IMR-90 (cell line): ENCODE results near the gene ANO8. TPM values are rescaled to one million over a fixed set of nuclear protein-coding genes. Genes with fewer than 3 reads are reported as not detected.

Experiments
- ATAC-seq: fragments of 200-7000 bp; cut with Tn5 transposase; 2 replicates; pipeline ENCODE4 v1.9.1; 2020; ENCODE audit warnings: low read depth, mild to moderate bottlenecking, moderate library complexity
- BruUV-seq: library from RNA; stranded (reverse); fragments of 400-500 nt; replicated peaks from 2 replicates; lab custom pipeline; 2021; lab: Mats Ljungman, UMichigan
- CTCF ChIA-PET: fragments of 300-600 bp; formaldehyde crosslinking; extraction: SDS; loops from one replicate; lab custom pipeline; 2021; ENCODE audit warnings: antibody characterized with exemption; lab: Yijun Ruan, JAX
- POLR2A ChIA-PET: fragments of 300-600 bp; sonication (Branson Sonifier 250); formaldehyde crosslinking; loops from one replicate; lab custom pipeline; 2022; ENCODE audit warnings: antibody characterized with exemption; ENCODE audit not compliant: unreplicated experiment; lab: Charles Lee
- DNase-seq: peaks from one replicate; pipeline ENCODE4 v3.0.0; 2013
- H2AFZ ChIP-seq: replicated peaks from 2 replicates; pipeline ENCODE3; 2013; ENCODE audit warnings: low read length, mild to moderate bottlenecking; ENCODE audit not compliant: poor library complexity
- H2AK5ac ChIP-seq: 2 replicates; pipeline ENCODE4 v1.6.1; 2013; ENCODE audit warnings: low read depth, low read length, inconsistent platforms
- H2AK9ac ChIP-seq: replicated peaks from 2 replicates; pipeline ENCODE3; 2013; ENCODE audit warnings: mild to moderate bottlenecking, low read depth, low read length, moderate library complexity; ENCODE audit not compliant: poor library complexity
- H2BK120ac ChIP-seq: 2 replicates; pipeline ENCODE4 v1.6.1; 2013; ENCODE audit warnings: low read depth, low read length, inconsistent platforms
- H2BK15ac ChIP-seq: 3 replicates; pipeline ENCODE4 v1.6.1; 2013; ENCODE audit warnings: low read depth, low read length, inconsistent platforms
- H2BK20ac ChIP-seq: 2 replicates; pipeline ENCODE4 v1.6.1; 2013; ENCODE audit warnings: low read depth, mild to moderate bottlenecking, inconsistent platforms, low read length, moderate library complexity
- H2BK5ac ChIP-seq: 2 replicates; pipeline ENCODE4 v1.6.1; 2013; ENCODE audit warnings: mild to moderate bottlenecking, low read depth, low read length, inconsistent platforms; ENCODE audit not compliant: poor library complexity, severe bottlenecking
- H3K14ac ChIP-seq: replicated peaks from 2 replicates; pipeline ENCODE4 v1.6.1; 2013; ENCODE audit warnings: low read depth, low read length, inconsistent platforms
- H3K18ac ChIP-seq: 2 replicates; pipeline ENCODE4 v1.6.1; 2013; ENCODE audit warnings: low read depth, low read length, control low read depth
- H3K23ac ChIP-seq: 2 replicates; pipeline ENCODE4 v1.6.1; 2013; ENCODE audit warnings: low read depth, low read length, inconsistent platforms
- H3K27ac ChIP-seq: 2 replicates; pipeline ENCODE4 v1.5.1; 2013; ENCODE audit warnings: mild to moderate bottlenecking, control low read depth, low read length; ENCODE audit not compliant: insufficient read depth
- H3K27me3 ChIP-seq: 2 replicates; pipeline ENCODE4 v1.6.1; 2013; ENCODE audit warnings: low read length; ENCODE audit not compliant: control insufficient read depth, insufficient read depth
- H3K36me3 ChIP-seq: 2 replicates; pipeline ENCODE4 v1.6.1; 2013; ENCODE audit warnings: low read length, mixed read lengths; ENCODE audit not compliant: control insufficient read depth, insufficient read depth
- H3K4ac ChIP-seq: 2 replicates; pipeline ENCODE4 v1.6.1; 2013; ENCODE audit warnings: low read depth, low read length, inconsistent platforms
- H3K4me1 ChIP-seq: 2 replicates; pipeline ENCODE4 v1.6.1; 2013; ENCODE audit warnings: low read length, mixed read lengths; ENCODE audit not compliant: control insufficient read depth, insufficient read depth
- H3K4me2 ChIP-seq: 2 replicates; pipeline ENCODE4 v1.6.1; 2013; ENCODE audit warnings: low read depth, mild to moderate bottlenecking, control low read depth, low read length, moderate library complexity
- H3K4me3 ChIP-seq: 2 replicates; pipeline ENCODE4 v1.5.1; 2013; ENCODE audit warnings: low read depth, mild to moderate bottlenecking, control low read depth, low read length, moderate library complexity; ENCODE audit not compliant: insufficient read depth
- H3K56ac ChIP-seq: 2 replicates; pipeline ENCODE4 v1.6.1; 2013; ENCODE audit warnings: low read length, inconsistent platforms; ENCODE audit not compliant: insufficient read depth; ENCODE audit errors: extremely low read depth
- H3K79me1 ChIP-seq, 2 experiments: 2 replicates each; pipeline ENCODE4 v1.6.1; 2013; ENCODE audit warnings: low read length in 2 of 2, inconsistent platforms in 1 of 2, low read depth in 1 of 2
- H3K9ac ChIP-seq: 2 replicates; pipeline ENCODE4 v1.6.1; 2013; ENCODE audit warnings: low read depth, low read length, control low read depth
- H3K9me1 ChIP-seq: 2 replicates; pipeline ENCODE4 v1.6.1; 2013; ENCODE audit warnings: low read length, inconsistent platforms; ENCODE audit not compliant: insufficient read depth
- H3K9me3 ChIP-seq: 2 replicates; pipeline ENCODE4 v1.6.1; 2013; ENCODE audit warnings: low read length; ENCODE audit not compliant: control insufficient read depth, insufficient read depth
- H4K20me1 ChIP-seq: 2 replicates; pipeline ENCODE4 v1.6.1; 2013; ENCODE audit warnings: low read length, inconsistent platforms; ENCODE audit not compliant: insufficient read depth
- H4K5ac ChIP-seq: 2 replicates; pipeline ENCODE4 v1.6.1; 2013; ENCODE audit warnings: mild to moderate bottlenecking, low read depth, low read length, control low read depth
- H4K8ac ChIP-seq, 2 experiments: 2 replicates each; pipeline ENCODE4 v1.6.1; 2013; ENCODE audit warnings: low read depth in 2 of 2, low read length in 2 of 2, control low read depth in 1 of 2, inconsistent platforms in 1 of 2
- H4K91ac ChIP-seq: 2 replicates; pipeline ENCODE4 v1.6.1; 2013; ENCODE audit warnings: low read depth, low read length, inconsistent platforms; ENCODE audit not compliant: insufficient read depth
- BHLHE40 ChIP-seq: fragments of 150-350 bp; IDR thresholded peaks from 2 replicates; pipeline ENCODE4 v1.6.1; 2016; ENCODE audit warnings: mild to moderate bottlenecking, low read depth, low read length
- CEBPB ChIP-seq: IDR thresholded peaks from 2 replicates; pipeline ENCODE4 v1.6.1; 2012; ENCODE audit warnings: low read depth, low read length, improper control_type of control experiment
- CHD1 ChIP-seq: IDR thresholded peaks from 2 replicates; pipeline ENCODE4 v1.6.1; 2012; ENCODE audit warnings: low read depth, low read length, improper control_type of control experiment
- FOS ChIP-seq: fragments of 150-350 bp; IDR thresholded peaks from 2 replicates; pipeline ENCODE4 v1.6.1; 2016; ENCODE audit warnings: low read depth, low read length
- MAZ ChIP-seq: IDR thresholded peaks from 2 replicates; pipeline ENCODE4 v1.6.1; 2012; ENCODE audit warnings: low read depth, mild to moderate bottlenecking, low read length, improper control_type of control experiment, moderate library complexity, borderline replicate concordance
- MXI1 ChIP-seq: IDR thresholded peaks from 2 replicates; pipeline ENCODE4 v1.6.1; 2012; ENCODE audit warnings: low read depth, mild to moderate bottlenecking, low read length, moderate library complexity, borderline replicate concordance
- NFE2L2 ChIP-seq: fragments of 150-350 bp; IDR thresholded peaks from 2 replicates; pipeline ENCODE4 v1.6.1; 2016; ENCODE audit warnings: low read depth, mild to moderate bottlenecking, low read length
- POLR2A ChIP-seq: IDR thresholded peaks from 2 replicates; pipeline ENCODE4 v1.6.1; 2012; ENCODE audit warnings: mild to moderate bottlenecking, low read depth, low read length
- RAD21 ChIP-seq: IDR thresholded peaks from 2 replicates; pipeline ENCODE4 v1.6.1; 2012; ENCODE audit warnings: low read length, improper control_type of control experiment
- RCOR1 ChIP-seq: IDR thresholded peaks from 2 replicates; pipeline ENCODE4 v1.6.1; 2012; ENCODE audit warnings: mild to moderate bottlenecking, low read length, improper control_type of control experiment; ENCODE audit not compliant: insufficient replicate concordance
- RFX5 ChIP-seq: IDR thresholded peaks from 2 replicates; pipeline ENCODE4 v1.8.0; 2012; ENCODE audit warnings: low read depth, mild to moderate bottlenecking, low read length, moderate library complexity
- SMC3 ChIP-seq: fragments of 150-350 bp; IDR thresholded peaks from 2 replicates; pipeline ENCODE4 v1.6.1; 2016; ENCODE audit warnings: low read depth, mild to moderate bottlenecking, antibody characterized with exemption, low read length, moderate library complexity
- WGBS, 2 experiments: methylation state at CpG; one replicate each; pipeline versions ENCODE4 v1.1.5 to v1.1.7; 2013; ENCODE audit warnings: missing lambda C conversion rate in 2 of 2; ENCODE audit not compliant: insufficient read length in 1 of 2; ENCODE audit errors: extremely low coverage in 2 of 2; 5-methylcytosine and 5-hydroxymethylcytosine counted together
- dilution Hi-C: fragments of 300-500 bp; cut with HindIII; formaldehyde crosslinking; loops from one replicate; pipeline ENCODE4 v1.14.3; 2018; ENCODE audit warnings: low sequenced_read_pairs; ENCODE audit not compliant: unreplicated experiment
- in situ Hi-C: fragments of 300-500 bp; cut with MboI; formaldehyde crosslinking; loops from 3 replicates; pipeline ENCODE4 v1.14.3; 2019; ENCODE audit warnings: low sequenced_read_pairs, inconsistent platforms, mixed read lengths
- intact Hi-C: fragments of 100-400 bp; cut with micrococcal nuclease; formaldehyde crosslinking; loops from 2 replicates; pipeline ENCODE4 v1.10.0; 2022
- polyA plus RNA-seq, 3 experiments: library from polyadenylated mRNA; depleted of rRNA; stranded (reverse); fragments of >200 nt; gene quantifications; 2 replicates each; pipeline ENCODE4 v1.2.3, GENCODE V29; 2012; ENCODE audit warnings: low replicate concordance in 1 of 3
- total RNA-seq: library from RNA; depleted of rRNA; stranded (reverse); fragments of >200 nt; gene quantifications from 2 replicates; pipeline ENCODE4 v1.2.3, GENCODE V29; 2012
- TF ChIP-seq, protein P1 (sequence below): fragments of 150-350 bp; IDR thresholded peaks from 2 replicates; pipeline ENCODE4 v1.6.1; 2016; ENCODE audit warnings: low read depth, mild to moderate bottlenecking, low read length, moderate library complexity, borderline replicate concordance
- TF ChIP-seq, protein P2 (sequence below): conservative IDR thresholded peaks from 2 replicates; pipeline ENCODE4 v1.5.1; 2012; ENCODE audit warnings: mild to moderate bottlenecking, low read depth, low read length, improper control_type of control experiment

Gene ANO8
- total and polyA plus RNA-seq, 2 of the 4 experiments (the other 2 are of a cell fraction) = 1.6 to 5.6 TPM

DNA sequence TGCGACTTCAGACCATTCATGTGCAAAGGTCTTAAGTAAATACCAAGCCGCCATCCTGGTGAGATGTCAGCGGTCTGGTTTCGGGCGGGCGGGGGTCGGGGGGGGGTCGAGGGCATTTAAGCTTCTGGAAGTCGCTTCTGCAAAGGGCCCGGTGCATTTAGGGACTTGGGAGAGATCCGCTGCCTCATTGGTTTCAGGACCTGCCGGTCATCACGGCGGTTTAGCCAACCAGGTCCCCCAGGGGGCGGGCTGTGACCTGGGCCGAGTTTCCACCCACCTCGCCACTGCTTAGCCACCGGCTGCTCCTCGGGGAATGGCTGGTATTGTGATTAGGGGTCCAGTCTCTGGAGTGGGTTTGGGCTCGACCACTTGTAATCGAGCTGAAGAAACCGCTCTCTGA is 45.2 kb downstream of the ANO8 start (continued):
- no peak for TF ChIP-seq CEBPB

- H2AFZ ChIP-seq = no peak overlapping the region
- H3K36me3 ChIP-seq = no peaks in the 10 kb centered on the region
- no peak overlapping the region for H2AK5ac ChIP-seq
- no peaks in the 10 kb centered on the region for H3K9me3 ChIP-seq
- no peak overlapping the region for H2BK120ac ChIP-seq
- H3K9me1 ChIP-seq = peaks cover 1% of the 10 kb centered on the region; the same call in 1 of the 2 replicates
- no peak overlapping the region for H3K27ac ChIP-seq
- DNase-seq (no peak), ATAC-seq (no peak)
- H2AK9ac ChIP-seq = no peak overlapping the region
- no peak overlapping the region for H4K8ac ChIP-seq
- no peaks in the 10 kb centered on the region for H4K20me1 ChIP-seq
- peaks cover 0 to 1% of the 10 kb centered on the region in 2 experiments; a peak in 1 of 4 replicates for H3K79me1 ChIP-seq
- no peak overlapping the region for H3K4me2 ChIP-seq
- no peak overlapping the region for H4K5ac ChIP-seq
- intact Hi-C loops (loop anchor here (10.0 kb wide), 1 partner anchor 512 kb away; no protein-coding TSS in a partner anchor), in situ Hi-C loops (loop anchor here (5.0 to 10.0 kb wide), 2 partner anchors 82 to 214 kb away; no protein-coding TSS in a partner anchor), dilution Hi-C loops (no loop called here)
- no peak overlapping the region for H3K23ac ChIP-seq
- CTCF ChIA-PET = no interaction called here
- no peak overlapping the region for H3K56ac ChIP-seq
- H3K9ac ChIP-seq = no peak overlapping the region
- no peaks in the 10 kb centered on the region for H3K27me3 ChIP-seq
- no peak overlapping the region for H3K4ac ChIP-seq
- no peak overlapping the region for H3K18ac ChIP-seq
- TF ChIP-seq RCOR1 (no peak), SMC3 (no peak), CEBPB (no peak), POLR2A (no peak), BHLHE40 (no peak), MXI1 (no peak), RFX5 (no peak), CHD1 (no peak), FOS (no peak), RAD21 (no peak), NFE2L2 (no peak), MAZ (no peak)
- TF ChIP-seq, protein P1, sequence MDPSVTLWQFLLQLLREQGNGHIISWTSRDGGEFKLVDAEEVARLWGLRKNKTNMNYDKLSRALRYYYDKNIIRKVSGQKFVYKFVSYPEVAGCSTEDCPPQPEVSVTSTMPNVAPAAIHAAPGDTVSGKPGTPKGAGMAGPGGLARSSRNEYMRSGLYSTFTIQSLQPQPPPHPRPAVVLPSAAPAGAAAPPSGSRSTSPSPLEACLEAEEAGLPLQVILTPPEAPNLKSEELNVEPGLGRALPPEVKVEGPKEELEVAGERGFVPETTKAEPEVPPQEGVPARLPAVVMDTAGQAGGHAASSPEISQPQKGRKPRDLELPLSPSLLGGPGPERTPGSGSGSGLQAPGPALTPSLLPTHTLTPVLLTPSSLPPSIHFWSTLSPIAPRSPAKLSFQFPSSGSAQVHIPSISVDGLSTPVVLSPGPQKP = no peak
- TF ChIP-seq, protein P2, sequence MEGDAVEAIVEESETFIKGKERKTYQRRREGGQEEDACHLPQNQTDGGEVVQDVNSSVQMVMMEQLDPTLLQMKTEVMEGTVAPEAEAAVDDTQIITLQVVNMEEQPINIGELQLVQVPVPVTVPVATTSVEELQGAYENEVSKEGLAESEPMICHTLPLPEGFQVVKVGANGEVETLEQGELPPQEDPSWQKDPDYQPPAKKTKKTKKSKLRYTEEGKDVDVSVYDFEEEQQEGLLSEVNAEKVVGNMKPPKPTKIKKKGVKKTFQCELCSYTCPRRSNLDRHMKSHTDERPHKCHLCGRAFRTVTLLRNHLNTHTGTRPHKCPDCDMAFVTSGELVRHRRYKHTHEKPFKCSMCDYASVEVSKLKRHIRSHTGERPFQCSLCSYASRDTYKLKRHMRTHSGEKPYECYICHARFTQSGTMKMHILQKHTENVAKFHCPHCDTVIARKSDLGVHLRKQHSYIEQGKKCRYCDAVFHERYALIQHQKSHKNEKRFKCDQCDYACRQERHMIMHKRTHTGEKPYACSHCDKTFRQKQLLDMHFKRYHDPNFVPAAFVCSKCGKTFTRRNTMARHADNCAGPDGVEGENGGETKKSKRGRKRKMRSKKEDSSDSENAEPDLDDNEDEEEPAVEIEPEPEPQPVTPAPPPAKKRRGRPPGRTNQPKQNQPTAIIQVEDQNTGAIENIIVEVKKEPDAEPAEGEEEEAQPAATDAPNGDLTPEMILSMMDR = no peak
- H2BK20ac ChIP-seq = no peak overlapping the region
- no TSS peak for BruUV-seq
- H4K91ac ChIP-seq = no peak overlapping the region
- no peak overlapping the region for H3K4me3 ChIP-seq
- no peak overlapping the region for H2BK15ac ChIP-seq
- H3K4me1 ChIP-seq = peaks cover 2% of the 10 kb centered on the region; the same call in 1 of the 2 replicates
- 99% methylated on average over 6 of the region's 9 CpGs; no CpG with 5 or more reads in 1 of the 2 experiments for WGBS, 2 experiments
- H3K14ac ChIP-seq = no peak overlapping the region
- no peak overlapping the region for H2BK5ac ChIP-seq
- POLR2A ChIA-PET = no interaction called here
Observed at GRCh38 chr19:17286752-17287151, 47.9 kb downstream of the ANO8 start.
